Right lobe of liver (tissue), 4 donors: ENCODE data around the gene AAK1.
A peak's percentile ranks its signal among the peaks of the same experiment; 100 is the strongest.

ENCODE experiments used
- POLR2A ChIP-seq: fragments of 450-650 bp; IDR thresholded peaks from one replicate; pipeline ENCODE4 v1.6.1; 2017; ENCODE audit warnings: antibody characterized with exemption, mild to moderate bottlenecking
- TF ChIP-seq, protein P1 (sequence below), 4 donors: fragments of 200-600 bp in 3 of 4; fragments of 450-650 bp in 1 of 4; IDR thresholded peaks; one replicate each; pipeline versions ENCODE4 v1.5.1 to v1.8.0; 2016 to 2022; ENCODE audit warnings: antibody characterized with exemption in 4 of 4, mild to moderate bottlenecking in 2 of 4
- donor health status: DM: no; HTN: no; CAD: no.
- donor health status: DM: no; HTN: no; CAD: no.
- donor health status: DM: no; HTN: yes; CAD: no.

DNA sequence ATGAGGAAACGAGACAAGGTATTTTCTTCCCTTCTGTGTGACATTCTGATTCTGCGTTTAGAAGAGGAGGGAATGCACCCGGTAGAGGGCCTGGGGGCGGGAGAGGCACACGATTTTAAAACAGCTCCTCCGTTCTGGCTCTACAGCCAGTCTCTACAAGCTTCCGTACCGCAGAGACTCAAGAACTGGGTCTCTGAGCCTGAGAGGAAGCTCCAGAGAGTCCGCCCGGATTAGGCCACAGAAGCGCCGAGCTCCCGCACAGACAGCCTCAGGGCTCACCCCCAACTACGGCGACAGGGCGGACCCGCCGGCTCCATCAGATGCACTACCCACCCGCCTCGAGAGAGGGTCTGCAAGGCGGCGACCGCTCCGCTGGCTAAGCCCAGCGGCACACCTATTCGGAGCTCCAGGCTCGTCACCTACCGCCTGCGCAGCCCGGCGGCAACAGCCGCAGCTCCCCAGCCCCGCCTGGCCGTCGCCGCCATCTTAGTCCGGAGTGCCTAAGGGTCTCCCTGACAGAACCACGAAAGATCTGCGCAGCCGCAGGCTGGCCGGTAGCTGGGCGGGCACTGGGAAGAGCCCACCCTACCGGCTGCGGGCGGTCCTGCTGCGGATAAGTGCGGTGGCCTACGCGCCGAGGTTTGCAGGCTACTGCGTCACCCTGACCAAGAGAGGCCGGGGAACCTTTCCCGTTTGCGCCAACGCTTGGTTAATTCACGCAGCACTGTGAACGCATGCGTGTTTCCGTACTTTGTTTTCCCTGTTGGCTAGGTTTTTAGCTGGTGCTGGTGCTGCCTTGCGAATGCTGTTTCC, 206.4 kb downstream of the AAK1 start, which contains the start of gene NFU1:
- peak; percentile 84 for TF ChIP-seq POLR2A
- TF ChIP-seq, protein P1, sequence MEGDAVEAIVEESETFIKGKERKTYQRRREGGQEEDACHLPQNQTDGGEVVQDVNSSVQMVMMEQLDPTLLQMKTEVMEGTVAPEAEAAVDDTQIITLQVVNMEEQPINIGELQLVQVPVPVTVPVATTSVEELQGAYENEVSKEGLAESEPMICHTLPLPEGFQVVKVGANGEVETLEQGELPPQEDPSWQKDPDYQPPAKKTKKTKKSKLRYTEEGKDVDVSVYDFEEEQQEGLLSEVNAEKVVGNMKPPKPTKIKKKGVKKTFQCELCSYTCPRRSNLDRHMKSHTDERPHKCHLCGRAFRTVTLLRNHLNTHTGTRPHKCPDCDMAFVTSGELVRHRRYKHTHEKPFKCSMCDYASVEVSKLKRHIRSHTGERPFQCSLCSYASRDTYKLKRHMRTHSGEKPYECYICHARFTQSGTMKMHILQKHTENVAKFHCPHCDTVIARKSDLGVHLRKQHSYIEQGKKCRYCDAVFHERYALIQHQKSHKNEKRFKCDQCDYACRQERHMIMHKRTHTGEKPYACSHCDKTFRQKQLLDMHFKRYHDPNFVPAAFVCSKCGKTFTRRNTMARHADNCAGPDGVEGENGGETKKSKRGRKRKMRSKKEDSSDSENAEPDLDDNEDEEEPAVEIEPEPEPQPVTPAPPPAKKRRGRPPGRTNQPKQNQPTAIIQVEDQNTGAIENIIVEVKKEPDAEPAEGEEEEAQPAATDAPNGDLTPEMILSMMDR (IDR thresholded peaks at IDR 0.05) = peak; percentile 67 to 83 (median 72)
